H1 (cell line): ENCODE data around the gene LARP4B. TPM values are rescaled to one million over a fixed set of nuclear protein-coding genes. Genes with fewer than 3 reads are reported as not detected.

ENCODE experiments used
- CBX5 ChIP-seq: fragments of 300-800, 300-1000 bp; sonication (generic); IDR thresholded peaks from 2 replicates; pipeline ENCODE4 v1.7.1; 2016; ENCODE audit warnings: antibody characterized with exemption, low read length, low read depth
- CHD7 ChIP-seq: fragments of 300-600 bp; sonication (generic); IDR thresholded peaks from 2 replicates; pipeline ENCODE4 v1.7.1; 2012; ENCODE audit warnings: low read length, moderate library complexity, mild to moderate bottlenecking, inconsistent platforms; ENCODE audit not compliant: insufficient replicate concordance
- CREB1 ChIP-seq: IDR thresholded peaks from 2 replicates; pipeline ENCODE4 v1.6.1; 2012; ENCODE audit warnings: inconsistent platforms
- E2F6 ChIP-seq: IDR thresholded peaks from 2 replicates; pipeline ENCODE4 v1.6.1; 2012; ENCODE audit warnings: inconsistent platforms
- EZH2 ChIP-seq: fragments of 200-600 bp; sonication (generic); IDR thresholded peaks from 2 replicates; pipeline ENCODE4 v1.7.1; 2012; ENCODE audit warnings: low read depth, mild to moderate bottlenecking, moderate library complexity, low read length, inconsistent platforms; ENCODE audit not compliant: severe bottlenecking
- JUND ChIP-seq: IDR thresholded peaks from 2 replicates; pipeline ENCODE4 v1.6.1; 2011; ENCODE audit warnings: mild to moderate bottlenecking, improper control_type of control experiment, low read length
- RFX5 ChIP-seq: IDR thresholded peaks from 2 replicates; pipeline ENCODE4 v1.6.1; 2011; ENCODE audit warnings: low read depth, low read length, improper control_type of control experiment, borderline replicate concordance
- RNF2 ChIP-seq: fragments of 200-900, 300-1000 bp; sonication (generic); IDR thresholded peaks from 2 replicates; pipeline ENCODE4 v1.7.1; 2016; ENCODE audit warnings: borderline replicate concordance, low read depth, mild to moderate bottlenecking, antibody characterized with exemption, low read length; ENCODE audit not compliant: poor library complexity, severe bottlenecking; ENCODE audit errors: missing control alignments
- SIN3A ChIP-seq, 2 experiments: IDR thresholded peaks in 1 of 2; conservative IDR thresholded peaks in 1 of 2; 2 replicates each; pipeline ENCODE4 v1.6.1; 2011 to 2012; ENCODE audit warnings: low read length in 2 of 2, improper control_type of control experiment in 1 of 2, low read depth in 1 of 2, mild to moderate bottlenecking in 1 of 2
- SIRT6 ChIP-seq: IDR thresholded peaks from one replicate; pipeline ENCODE4 v1.7.1; 2012; ENCODE audit warnings: low read length, inconsistent platforms
- TAF7 ChIP-seq: optimal IDR thresholded peaks from 2 replicates; pipeline ENCODE3; 2011; ENCODE audit warnings: low read depth, mild to moderate bottlenecking, inconsistent platforms, low read length, moderate library complexity, borderline replicate concordance
- polyA plus RNA-seq, 7 experiments: library from polyadenylated mRNA; depleted of rRNA in 3 of 7; stranded (reverse) in 5 of 7; unstranded in 2 of 7; fragments of >200 nt in 5 of 7; fragments of 200-250 nt in 2 of 7; gene quantifications; 1 replicate in 5 of 7; 2 replicates in 1 of 7; 4 replicates in 1 of 7; pipeline versions ENCODE4 v1.2.1 to v1.2.3, GENCODE V29; 2011 to 2013; ENCODE audit warnings: missing spikeins in 2 of 7, mixed read lengths in 2 of 7
- total RNA-seq: library from RNA; stranded (reverse); fragmentation: NEBNext Ultra II Directional; extraction: Animal tissue kit (Norgen Biotek cat#: 25700); gene quantifications from 2 replicates; pipeline ENCODE4 v1.2.1, GENCODE V29; 2021

The LARP4B gene
- total and polyA plus RNA-seq, 2 of the 8 experiments (the other 6 are each of a cell fraction or from before 2014, with no cell fraction given), result 20.1 to 78.6 TPM

- TF ChIP-seq CHD7 (no peak), JUND (no peak), SIN3A (conservative IDR thresholded peaks at IDR 0.05 in 1 of 2, IDR thresholded peaks at IDR 0.05 in 1 of 2; ENCODE audit: low read depth in 1 of 2, low read length in 2 of 2) (no peak), CREB1 (no peak), E2F6 (no peak), SIRT6 (no peak), TAF7 (no peak), EZH2 (no peak), RNF2 (no peak), RFX5 (no peak), CBX5 (no peak)
Observed at GRCh38 chr10:898141-898540, 33.4 kb downstream of the LARP4B start (continued).
